ENCODE results near the gene ZC3H6.
A peak's percentile ranks its signal among the peaks of the same experiment; 100 is the strongest.
"Not testable (repeated sequence)": the region's sequence is repeated elsewhere in the genome, so short reads cannot be mapped to it uniquely, and the experiment has no call there.

Gene ZC3H6

DNA sequence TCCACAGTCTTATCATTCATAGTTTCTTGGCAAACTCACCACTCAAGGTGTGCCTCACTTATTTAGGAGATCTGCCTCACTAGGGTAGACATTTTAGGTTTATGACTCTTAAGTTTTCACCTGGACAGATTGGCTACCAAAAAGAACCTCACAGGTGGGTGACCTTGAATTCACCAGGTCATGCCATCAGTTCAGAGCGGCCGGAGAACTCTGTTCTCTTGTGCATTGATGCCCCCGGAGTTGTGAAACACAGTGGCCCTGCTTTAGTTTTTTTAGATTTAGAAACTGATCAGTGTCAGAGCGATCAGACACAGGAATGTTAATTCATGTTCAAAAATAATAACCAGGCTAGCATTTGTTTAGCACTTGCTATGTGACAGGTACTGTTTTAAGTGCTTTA, 6.7 kb downstream of the ZC3H6 start:
- not testable (repeated sequence) for DNase-seq

DNA sequence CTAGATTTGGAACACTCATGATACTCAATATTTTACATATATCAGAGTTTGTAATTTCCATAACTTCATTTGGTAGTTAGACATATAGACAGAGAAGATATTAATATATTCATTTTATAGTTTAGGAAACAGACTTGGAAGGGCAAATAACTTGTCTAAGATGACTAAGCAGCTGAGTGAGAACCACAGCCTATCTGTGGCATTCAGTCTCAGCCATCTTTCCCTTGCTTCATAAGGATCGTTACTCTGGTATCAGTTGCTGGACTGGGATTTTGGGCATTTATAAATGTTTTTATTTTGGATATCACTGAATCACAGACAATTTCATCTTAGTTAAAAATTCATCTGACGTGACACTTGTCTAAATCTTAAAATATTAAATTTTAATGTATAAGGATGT, 8.1 kb downstream of the ZC3H6 start:
- not testable (repeated sequence) for DNase-seq

DNA sequence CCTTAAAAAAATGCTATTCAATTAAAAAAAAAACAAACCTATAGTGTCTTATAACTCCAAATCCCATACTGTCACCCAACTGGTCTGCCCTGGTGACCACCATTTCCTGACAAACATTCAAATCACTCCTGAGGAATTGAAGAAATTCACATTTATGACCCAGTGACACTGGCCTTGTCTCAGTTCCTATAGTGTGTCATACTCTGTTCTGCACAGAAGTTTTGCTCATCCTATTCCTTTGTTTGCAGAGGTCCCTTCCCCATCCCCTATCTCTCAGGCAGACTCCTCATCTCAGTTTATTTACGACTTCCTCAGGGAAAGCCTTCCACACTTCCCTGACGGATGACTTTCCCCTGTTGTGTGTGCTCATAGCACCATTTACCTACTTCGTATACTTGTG, 14.7 kb downstream of the ZC3H6 start:
- DNase-seq = no peak

DNA sequence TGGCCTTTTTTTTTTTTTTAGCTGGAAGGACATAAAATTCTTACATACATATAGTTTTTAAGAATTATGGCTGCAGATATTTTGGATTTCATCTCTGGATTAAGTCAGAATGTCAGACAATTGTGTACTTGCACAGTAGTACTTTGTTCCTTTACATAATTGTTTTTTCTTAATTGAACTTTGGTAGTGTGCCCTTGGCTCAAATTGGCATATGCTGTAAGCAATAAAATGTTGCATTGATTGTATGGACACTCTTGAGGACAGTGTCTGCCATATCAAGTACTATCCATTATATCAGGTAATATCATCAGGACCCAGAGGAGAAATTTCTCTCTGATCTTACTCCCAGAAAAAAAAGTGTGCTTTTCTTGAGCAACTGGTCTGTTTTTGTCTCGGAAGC, 15.3 kb downstream of the ZC3H6 start:
- no peak for DNase-seq

DNA sequence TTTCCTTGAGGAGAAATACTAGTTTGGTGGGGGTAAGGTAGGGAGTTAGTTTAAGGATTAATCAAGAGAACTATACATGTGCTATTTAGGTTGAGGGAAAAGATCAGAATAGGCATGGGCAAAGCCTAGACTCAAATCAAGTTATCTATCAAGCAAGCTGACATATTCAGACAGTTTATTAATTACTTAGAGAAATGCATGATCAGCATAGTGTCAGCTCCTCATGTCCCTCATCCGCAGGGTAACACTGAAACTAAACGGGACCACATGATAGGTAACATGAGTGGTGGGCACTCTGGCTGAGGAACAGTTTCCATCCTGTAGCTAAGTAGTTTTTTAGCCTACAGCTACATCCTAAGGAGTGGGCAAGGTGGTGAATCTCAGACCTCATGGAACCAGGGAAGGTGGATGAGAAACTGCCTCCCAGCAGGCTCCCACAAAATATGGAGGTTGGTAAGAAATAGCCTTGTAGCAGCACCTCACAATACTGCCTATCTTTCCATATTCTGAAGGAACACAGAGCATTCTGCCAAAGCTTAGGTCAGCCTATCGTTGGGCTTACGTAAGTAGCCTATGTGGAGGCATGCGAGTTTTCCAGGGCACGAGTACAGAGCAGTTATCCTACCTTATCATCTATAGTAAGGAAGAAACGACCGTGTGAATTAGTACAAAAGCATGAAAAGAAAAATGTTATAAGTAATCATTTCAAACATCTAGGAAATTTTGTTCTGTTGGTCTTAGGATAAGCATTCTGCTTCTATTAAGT, 18.4 kb downstream of the ZC3H6 start:
- DNase-seq = no peak

- no peak for DNase-seq
These were observed 20.1 kb downstream of the ZC3H6 start for GRCh38 chr2:112295407-112296078.

GRCh38 chr2:112296407-112296806, 21.0 kb downstream of the ZC3H6 start:
- DNase-seq = no peak

DNA sequence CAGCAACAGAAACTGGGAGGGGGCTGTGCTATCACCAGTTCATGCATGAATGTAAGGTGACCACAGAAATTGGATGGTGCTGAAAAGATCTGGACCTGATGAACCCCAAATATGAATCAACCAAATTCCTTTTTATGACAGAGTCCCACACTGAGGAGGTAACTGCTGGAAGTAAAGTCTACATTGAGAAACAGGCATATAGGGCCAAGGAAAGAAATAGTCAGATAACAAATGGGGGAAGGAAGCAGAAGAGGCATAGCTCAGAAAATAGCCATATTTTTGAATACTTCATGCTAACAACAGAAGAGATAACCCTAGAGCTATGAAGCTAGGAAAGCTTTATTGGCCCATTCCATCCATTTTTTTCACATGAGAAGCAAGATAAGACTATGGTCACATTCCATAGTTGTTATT, 25.8 kb downstream of the ZC3H6 start:
- peak; percentile 12 for DNase-seq

DNA sequence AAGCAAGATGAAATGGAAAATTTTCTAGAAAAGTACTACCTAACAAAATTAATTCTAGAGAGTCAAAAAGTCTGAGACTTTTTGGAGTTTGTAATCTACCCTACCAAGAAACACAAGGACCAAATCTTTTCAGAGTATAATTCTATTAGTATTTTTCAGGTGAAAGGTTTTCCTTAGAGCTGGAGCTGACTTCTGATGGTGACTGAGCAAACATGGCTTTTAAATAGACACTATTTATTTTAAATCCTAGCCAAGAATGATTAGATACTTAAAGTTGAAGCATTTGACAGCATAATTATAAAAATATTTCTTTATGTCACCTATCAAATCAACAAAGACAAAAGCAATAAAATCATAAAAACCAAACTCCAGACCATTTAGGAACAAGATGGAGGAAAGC, 26.6 kb downstream of the ZC3H6 start:
- DNase-seq = no peak

GRCh38 chr2:112304298-112304941, 29.0 kb downstream of the ZC3H6 start:
- DNase-seq = peak; percentile 37

GRCh38 chr2:112305132-112305531, 29.7 kb downstream of the ZC3H6 start:
- DNase-seq = no peak

- no peak for DNase-seq
These were observed 35.5 kb downstream of the ZC3H6 start for GRCh38 chr2:112310906-112311305.

GRCh38 chr2:112311932-112312331, 36.5 kb downstream of the ZC3H6 start:
- DNase-seq = no peak

- DNase-seq = no peak
These were observed 37.4 kb downstream of the ZC3H6 start for GRCh38 chr2:112312821-112313220.

GRCh38 chr2:112314856-112315255, 39.5 kb downstream of the ZC3H6 start:
- DNase-seq = no peak

- DNase-seq = no peak
These were observed 42.1 kb downstream of the ZC3H6 start for GRCh38 chr2:112317303-112318158.

DNA sequence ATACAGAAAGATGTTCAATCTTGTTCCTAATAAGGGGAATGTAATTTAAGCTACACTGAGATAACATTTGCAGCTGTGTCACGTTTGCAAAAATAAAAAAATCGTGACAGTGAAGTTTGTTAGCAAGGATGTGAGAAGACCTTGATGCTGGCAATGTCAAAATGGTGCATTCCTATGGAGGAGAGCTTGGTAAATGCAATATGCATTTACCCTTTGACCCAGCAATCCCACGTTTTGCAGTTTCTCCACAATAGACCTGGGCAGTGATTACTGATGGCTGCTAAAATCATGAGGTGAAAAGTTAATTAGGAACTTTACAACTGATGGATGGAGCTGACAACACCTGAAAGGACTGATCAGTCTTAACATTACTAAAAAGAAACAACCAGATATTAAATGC, 43.1 kb downstream of the ZC3H6 start:
- no peak for DNase-seq

- DNase-seq = no peak
These were observed 46.3 kb downstream of the ZC3H6 start for GRCh38 chr2:112321375-112322320.

DNA sequence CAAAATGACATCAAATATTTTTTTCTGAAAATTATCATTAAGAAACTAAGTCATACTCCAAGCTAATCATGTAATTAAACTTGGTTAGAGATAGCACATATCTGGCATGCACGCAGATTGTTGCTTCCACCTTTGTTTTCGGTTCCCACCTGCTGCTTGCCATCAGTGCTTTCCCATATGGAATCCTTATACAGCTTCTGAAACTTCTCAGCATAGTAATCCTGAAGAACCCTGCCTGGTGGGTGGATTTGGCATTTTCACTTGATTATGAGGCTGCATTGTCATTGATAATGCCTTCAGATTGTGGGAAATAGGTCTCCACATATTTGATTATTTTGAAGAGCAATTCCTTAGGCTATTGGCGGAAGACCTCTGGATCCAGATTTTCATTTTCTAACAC, 47.5 kb downstream of the ZC3H6 start:
- DNase-seq = no peak

DNA sequence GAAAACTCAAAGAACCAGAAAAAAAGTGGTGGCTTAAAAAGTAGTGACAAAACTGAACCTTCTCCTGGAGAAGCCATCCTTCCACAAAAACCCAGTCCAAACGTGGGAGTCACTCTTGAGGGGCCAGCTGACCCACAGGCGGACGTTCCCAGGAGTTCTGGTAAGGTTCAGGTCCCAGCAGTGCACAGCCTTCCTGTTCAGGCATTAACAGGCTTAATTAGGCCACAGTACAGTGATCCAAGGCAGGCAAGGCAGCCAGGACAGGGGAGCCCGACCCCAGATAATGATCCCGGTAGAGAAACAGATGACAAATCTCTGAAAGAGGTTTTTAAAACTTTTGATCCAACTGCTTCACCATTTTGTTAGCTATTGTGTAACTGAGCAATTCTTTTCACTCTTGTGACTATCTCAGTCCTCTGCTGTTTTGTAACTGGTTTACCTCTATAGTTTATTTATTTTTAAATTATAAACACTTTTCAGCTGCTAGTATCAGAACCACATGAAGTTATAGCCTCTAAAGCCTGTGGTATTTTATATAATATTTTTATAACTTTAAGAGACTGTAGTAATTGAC, 56.8 kb downstream of the ZC3H6 start:
- DNase-seq = no peak

- DNase-seq = no peak
These were observed 60.2 kb downstream of the ZC3H6 start for GRCh38 chr2:112335600-112335999.

GRCh38 chr2:112339986-112340385, 64.6 kb downstream of the ZC3H6 start:
- no peak for DNase-seq

All from OCI-M1 (cell line).